ENCODE measurements around the gene RPL11. TPM values are rescaled to one million over a fixed set of nuclear protein-coding genes. Genes with fewer than 3 reads are reported as not detected.

The RPL11 gene
- total RNA-seq, 1 donor from 2014 or later: 948 TPM

- Histone ChIP-seq H3K27ac (no peak overlapping the region), H3K36me3 (peaks cover 0 to 65% of the 10 kb centered on the region in 2 donors), H3K27me3 (no peaks in the 10 kb centered on the region), H3K4me3 (no peak overlapping the region), H3K9me3 (no peaks in the 10 kb centered on the region), H3K4me1 (peaks cover 48% of the 10 kb centered on the region)
- intact Hi-C loops (cut with DNase I): no loop called here
- TF ChIP-seq CTCF (IDR thresholded peaks at IDR 0.05): no peak
- no peak for TF ChIP-seq POLR2AphosphoS5 (IDR thresholded peaks at IDR 0.05; ENCODE audit: insufficient read depth in 1 of 2, low read depth in 1 of 2)
- no peak for TF ChIP-seq POLR2A (IDR thresholded peaks at IDR 0.05)
- no peak for DNase-seq (ENCODE audit: extremely low spot score in 2 of 2)
Measured at GRCh38 chr1:23695667-23696066, 4.1 kb downstream of the RPL11 start.

GRCh38 chr1:23696335-23696989, 4.9 kb downstream of the RPL11 start:
- peaks cover 0 to 72% of the 10 kb centered on the region in 2 donors for H3K36me3 ChIP-seq
- no peak overlapping the region for H3K4me3 ChIP-seq
- H3K4me1 ChIP-seq: peaks cover 48% of the 10 kb centered on the region
- no peaks in the 10 kb centered on the region for H3K9me3 ChIP-seq
- DNase-seq (ENCODE audit: extremely low spot score in 2 of 2): no peak
- TF ChIP-seq CTCF (IDR thresholded peaks at IDR 0.05): no peak
- no peak for TF ChIP-seq POLR2A (IDR thresholded peaks at IDR 0.05)
- no peak for TF ChIP-seq POLR2AphosphoS5 (IDR thresholded peaks at IDR 0.05; ENCODE audit: insufficient read depth in 1 of 2, low read depth in 1 of 2)
- intact Hi-C loops (cut with DNase I): no loop called here
- no peak overlapping the region for H3K27ac ChIP-seq
- no peaks in the 10 kb centered on the region for H3K27me3 ChIP-seq

- peaks cover 34% of the 10 kb centered on the region for H3K4me1 ChIP-seq
- H3K9me3 ChIP-seq: no peaks in the 10 kb centered on the region
- H3K4me3 ChIP-seq: no peak overlapping the region
- H3K27me3 ChIP-seq: no peaks in the 10 kb centered on the region
- peaks cover 0 to 83% of the 10 kb centered on the region in 2 donors for H3K36me3 ChIP-seq
- H3K27ac ChIP-seq: no peak overlapping the region
- no peak for DNase-seq (ENCODE audit: extremely low spot score in 2 of 2)
- TF ChIP-seq POLR2AphosphoS5 (IDR thresholded peaks at IDR 0.05; ENCODE audit: insufficient read depth in 1 of 2, low read depth in 1 of 2) (no peak), CTCF (IDR thresholded peaks at IDR 0.05) (no peak), POLR2A (IDR thresholded peaks at IDR 0.05) (no peak)
- intact Hi-C loops (cut with DNase I): no loop called here
Measured at GRCh38 chr1:23698466-23698865, 6.9 kb downstream of the RPL11 start.

- Histone ChIP-seq H3K4me1 (peaks cover 24% of the 10 kb centered on the region), H3K4me3 (no peak overlapping the region), H3K9me3 (no peaks in the 10 kb centered on the region), H3K27me3 (no peaks in the 10 kb centered on the region), H3K27ac (no peak overlapping the region), H3K36me3 (peaks cover 0 to 76% of the 10 kb centered on the region in 2 donors)
- no peak for DNase-seq (ENCODE audit: extremely low spot score in 2 of 2)
- intact Hi-C loops (cut with DNase I): no loop called here
- TF ChIP-seq POLR2AphosphoS5 (IDR thresholded peaks at IDR 0.05; ENCODE audit: insufficient read depth in 1 of 2, low read depth in 1 of 2) (no peak), CTCF (IDR thresholded peaks at IDR 0.05) (no peak), POLR2A (IDR thresholded peaks at IDR 0.05) (no peak)
Measured at GRCh38 chr1:23699280-23700179, 7.9 kb downstream of the RPL11 start.
